Prostate gland (tissue), 2 donors: ENCODE results near the gene NAV2.

Source experiments
- CTCF ChIP-seq, 4 experiments: fragments of 200-600 bp in 2 of 4; fragments of 450-650 bp in 2 of 4; sonication (generic) in 2 of 4; IDR thresholded peaks; 1 replicate in 3 of 4; 2 replicates in 1 of 4; pipeline ENCODE4 v1.5.1; 2016 to 2019; ENCODE audit warnings: antibody characterized with exemption in 4 of 4, mild to moderate bottlenecking in 2 of 4, moderate library complexity in 2 of 4
- POLR2A ChIP-seq: fragments of 450-650 bp; IDR thresholded peaks from one replicate; pipeline ENCODE4 v1.6.1; 2016; ENCODE audit warnings: antibody characterized with exemption, mild to moderate bottlenecking
- POLR2AphosphoS5 ChIP-seq: sonication (generic); formaldehyde crosslinking; IDR thresholded peaks from one replicate; pipeline ENCODE4 v1.6.1; 2017; ENCODE audit warnings: antibody characterized with exemption

- TF ChIP-seq CTCF (IDR thresholded peaks at IDR 0.05) (no peak), POLR2AphosphoS5 (no peak), POLR2A (no peak)
These were observed 405.6 kb downstream of the NAV2 start for GRCh38 chr11:20118209-20118608.
